ENCODE data around the gene TMED7.

TMED7 gene

GRCh38 chr5:115579216-115579615 is 46.6 kb downstream of the TMED7 start:
- no peak for DNase-seq

GRCh38 chr5:115578657-115579056 is 47.2 kb downstream of the TMED7 start:
- no peak for DNase-seq

GRCh38 chr5:115577741-115578140 is 48.1 kb downstream of the TMED7 start:
- DNase-seq: no peak

- DNase-seq: no peak
These were observed 48.5 kb downstream of the TMED7 start for GRCh38 chr5:115577329-115577728.

GRCh38 chr5:115575167-115576070 is 50.4 kb downstream of the TMED7 start:
- no peak for DNase-seq

- DNase-seq: no peak
These were observed 52.7 kb downstream of the TMED7 start for GRCh38 chr5:115573133-115573532.

- no peak for DNase-seq
These were observed 54.4 kb downstream of the TMED7 start for GRCh38 chr5:115571441-115571878.

GRCh38 chr5:115568668-115569067 is 57.2 kb downstream of the TMED7 start:
- no peak for DNase-seq

- no peak for DNase-seq
These were observed 60.6 kb downstream of the TMED7 start for GRCh38 chr5:115565233-115565632.

All from activated naive CD4-positive, alpha-beta T cell treated with Interleukin-2 at 50 U/mL for 16 hours (primary cell).